GM21737 (cell line): ENCODE results near the gene SLC10A7.

ENCODE experiments used
- ATAC-seq: cut with Tn5 transposase; IDR thresholded peaks from one replicate; pipeline ENCODE4 v1.9.1; 2021; ENCODE audit warnings: mild to moderate bottlenecking, moderate library complexity; ENCODE audit not compliant: unreplicated experiment

Gene SLC10A7

DNA sequence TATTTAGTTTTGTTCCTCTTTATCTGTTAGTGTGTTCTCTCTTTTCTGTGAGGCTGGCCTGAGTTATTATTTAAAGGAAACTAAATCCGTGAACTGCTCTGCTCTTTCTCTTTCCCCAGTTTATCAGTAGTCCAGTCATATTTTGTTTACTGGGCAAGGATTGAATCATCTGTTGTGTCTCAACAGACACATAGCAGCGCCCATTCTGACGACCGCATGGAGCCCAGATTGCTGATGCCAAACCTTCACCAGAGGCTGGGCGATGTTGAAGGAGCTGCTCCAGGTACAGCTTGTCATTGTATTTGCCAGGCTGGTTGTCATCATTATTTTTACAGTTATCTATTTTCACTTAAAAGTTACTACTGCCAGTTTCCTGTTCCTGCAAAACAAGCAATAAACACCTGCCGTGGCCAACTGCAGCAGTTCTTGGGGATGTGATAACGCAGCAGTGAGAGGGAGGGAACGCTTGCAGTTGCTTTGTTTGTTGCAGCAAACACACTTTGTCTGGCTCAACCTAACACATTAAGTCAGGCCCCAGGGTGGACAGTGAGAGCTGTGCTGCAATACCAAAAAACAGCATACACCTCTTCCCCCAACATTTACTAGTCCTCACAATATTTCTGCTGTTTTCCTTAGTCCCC lies 297.3 kb downstream of the SLC10A7 start:
- ATAC-seq, result no peak

GRCh38 chr4:146222313-146222712 lies 299.4 kb downstream of the SLC10A7 start:
- ATAC-seq, result no peak

DNA sequence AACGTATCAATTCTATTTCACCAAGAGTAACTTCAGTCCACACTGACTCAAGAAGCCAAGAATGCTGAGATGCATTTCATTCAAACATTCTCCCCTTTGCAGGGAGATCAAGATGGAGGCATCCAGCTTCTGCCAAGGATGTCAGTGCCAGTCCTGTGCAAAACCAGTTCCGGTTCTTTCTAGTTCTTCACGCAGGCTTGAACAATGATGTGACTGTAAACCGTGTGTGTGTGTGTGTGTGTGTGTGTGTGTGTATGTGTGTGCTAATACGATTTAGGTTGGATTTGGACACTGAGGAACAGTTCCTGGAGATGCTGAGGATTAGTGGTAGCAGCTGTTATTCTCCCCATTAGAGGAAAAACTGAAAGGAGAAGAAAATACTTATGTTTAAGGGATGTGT lies 307.5 kb downstream of the SLC10A7 start, which contains the start of gene REELD1:
REELD1 (plus strand) TSS at position 301 of the 400 bp plus-strand sequence. CDS start 2,415 bp downstream, outside the sequence.
- no peak for ATAC-seq

DNA sequence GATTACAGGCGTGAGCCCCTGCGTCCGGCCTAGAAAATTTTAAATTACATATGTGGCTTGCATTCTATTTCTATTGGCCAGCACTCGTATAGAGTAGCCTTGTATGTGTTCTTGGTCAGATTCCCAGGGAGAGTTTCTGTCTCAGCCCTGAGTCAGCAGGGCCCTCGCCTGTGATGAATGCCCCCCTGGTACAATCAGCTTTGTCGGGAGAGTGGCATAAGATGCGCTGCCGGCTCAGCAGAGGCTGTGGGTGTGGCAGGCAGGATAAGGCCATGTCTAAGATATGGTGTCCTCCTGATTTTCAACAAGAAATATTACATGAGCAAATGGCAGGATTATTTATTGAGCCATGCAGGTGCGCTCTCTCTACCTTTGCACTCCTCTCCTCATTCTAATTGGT lies 309.0 kb downstream of the SLC10A7 start:
- ATAC-seq, result no peak

DNA sequence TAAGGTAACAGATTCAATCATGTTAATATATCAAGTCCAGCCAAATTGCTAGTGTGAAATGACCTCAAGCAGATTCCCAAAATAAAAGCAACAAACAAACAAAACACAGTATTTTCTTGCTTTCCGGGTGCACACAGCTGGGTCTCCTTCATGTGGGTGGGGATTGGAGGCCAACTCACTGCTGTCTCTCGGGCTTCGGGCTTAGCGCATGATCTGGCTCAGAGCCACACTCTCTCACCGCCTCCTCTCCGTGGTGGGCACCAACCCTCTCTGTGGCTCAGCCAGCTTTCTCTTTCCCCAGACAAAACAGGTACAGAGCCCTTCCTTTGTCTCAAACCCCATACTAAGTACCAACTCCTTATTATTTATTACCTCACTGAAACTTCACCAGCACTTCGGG lies 310.3 kb downstream of the SLC10A7 start:
- ATAC-seq, result no peak

DNA sequence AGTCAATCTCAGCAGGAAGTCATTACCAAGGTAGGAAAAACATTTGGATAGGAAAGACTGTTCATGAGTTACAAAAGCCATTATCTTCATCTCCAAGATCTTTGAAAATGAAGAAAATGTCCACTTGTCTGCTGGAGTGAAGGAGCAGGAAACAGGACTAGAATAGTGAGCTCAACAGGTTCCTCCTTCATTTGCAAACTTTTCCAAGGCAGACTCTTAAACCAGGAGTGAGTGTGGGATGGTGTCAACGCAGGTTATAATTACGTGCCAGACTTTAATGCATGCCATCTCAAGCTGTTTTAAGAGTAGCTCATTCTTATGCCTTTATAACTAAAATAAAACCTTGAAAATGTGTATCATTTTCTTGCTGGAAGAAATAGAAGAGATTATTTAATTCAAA lies 310.9 kb downstream of the SLC10A7 start:
- no peak for ATAC-seq

DNA sequence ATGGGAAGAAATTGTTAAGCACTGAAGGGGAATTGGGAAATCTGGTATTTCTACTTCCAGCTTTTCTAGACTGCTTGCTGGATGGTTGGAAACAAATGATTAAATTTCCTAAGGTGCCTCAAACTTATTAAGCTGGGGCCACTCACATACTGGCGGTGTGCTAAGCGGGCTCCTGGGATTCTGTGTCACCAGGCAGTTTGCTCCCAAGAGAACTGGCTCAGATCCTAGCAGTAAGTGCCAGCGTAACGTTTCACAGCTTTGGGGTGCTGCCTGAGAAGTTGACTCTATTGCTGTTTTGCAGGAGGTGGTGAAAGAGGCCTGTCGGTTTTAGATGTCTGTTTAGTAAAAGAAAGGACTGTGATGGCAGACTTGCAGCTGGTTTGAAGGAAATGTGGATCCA lies 314.3 kb downstream of the SLC10A7 start:
- ATAC-seq, result no peak
